NCI-H460 (cell line): ENCODE measurements around the gene PCBP4. TPM values are rescaled to one million over a fixed set of nuclear protein-coding genes. Genes with fewer than 3 reads are reported as not detected.
A peak's percentile ranks its signal among the peaks of the same experiment; 100 is the strongest.

Source experiments
- DNase-seq: peaks from one replicate; pipeline ENCODE4 v3.0.0-alpha.2; 2016; ENCODE audit warnings: low read depth; ENCODE audit errors: extremely low read depth
- total RNA-seq: library from RNA; depleted of rRNA; stranded (reverse); fragments of >200 nt; shearing (Covaris generic); gene quantifications from 2 replicates; pipeline ENCODE4 v1.2.3, GENCODE V29; 2014

PCBP4 gene
- total RNA-seq, 1 experiment from 2014 or later, result 7.5 TPM

- peak; percentile 38 for DNase-seq
These were observed 24.4 kb downstream of the PCBP4 start for GRCh38 chr3:51942603-51943450.

GRCh38 chr3:51941798-51942602, 25.3 kb downstream of the PCBP4 start, which contains the start of the genes PARP3 and RRP9:
TSS of gene PARP3 (plus strand) at chr3:51942363. CDS start at chr3:51943356, 993 bp downstream.
TSS of gene RRP9 (minus strand) at chr3:51941904. CDS start at chr3:51941867, 37 bp downstream.
- DNase-seq, result peak; percentile 98

GRCh38 chr3:51941463-51941797, 25.8 kb downstream of the PCBP4 start:
- DNase-seq, result no peak

GRCh38 chr3:51940648-51941462, 26.4 kb downstream of the PCBP4 start:
- DNase-seq, result no peak

GRCh38 chr3:51938780-51939425, 28.4 kb downstream of the PCBP4 start:
- DNase-seq, result no peak

GRCh38 chr3:51937611-51938450, 29.4 kb downstream of the PCBP4 start:
- no peak for DNase-seq

GRCh38 chr3:51937014-51937413, 30.2 kb downstream of the PCBP4 start:
- DNase-seq, result no peak

- no peak for DNase-seq
These were observed 31.1 kb downstream of the PCBP4 start for GRCh38 chr3:51935886-51936755.

GRCh38 chr3:51934991-51935885, 32.0 kb downstream of the PCBP4 start:
- no peak for DNase-seq

GRCh38 chr3:51934139-51934850, 33.0 kb downstream of the PCBP4 start:
- DNase-seq, result no peak

GRCh38 chr3:51933471-51934138, 33.6 kb downstream of the PCBP4 start:
- DNase-seq, result no peak

GRCh38 chr3:51932471-51933370, 34.5 kb downstream of the PCBP4 start:
- DNase-seq, result no peak

GRCh38 chr3:51931756-51932155, 35.5 kb downstream of the PCBP4 start:
- no peak for DNase-seq

GRCh38 chr3:51930439-51930838, 36.8 kb downstream of the PCBP4 start:
- DNase-seq, result no peak

GRCh38 chr3:51929420-51930003, 37.7 kb downstream of the PCBP4 start:
- DNase-seq, result no peak
